Gastrocnemius medialis (tissue), 4 donors: ENCODE data around the gene SLC16A9.

Experiments used
- CTCF ChIP-seq, 5 experiments: fragments of 450-650 bp in 3 of 5; fragments of 200-600 bp in 2 of 5; sonication (generic) in 2 of 5; IDR thresholded peaks in 4 of 5; conservative IDR thresholded peaks in 1 of 5; 1 replicate in 4 of 5; 2 replicates in 1 of 5; pipeline ENCODE4 v1.5.1; 2016 to 2019; ENCODE audit warnings: antibody characterized with exemption in 5 of 5, mild to moderate bottlenecking in 3 of 5, moderate library complexity in 3 of 5
- POLR2A ChIP-seq, 2 donors: fragments of 450-650 bp; IDR thresholded peaks; one replicate each; pipeline ENCODE4 v1.6.1; 2017; ENCODE audit warnings: antibody characterized with exemption in 2 of 2, mild to moderate bottlenecking in 2 of 2, moderate library complexity in 2 of 2

GRCh38 chr10:59654007-59654406, 55.6 kb downstream of the SLC16A9 start:
- TF ChIP-seq CTCF (IDR thresholded peaks at IDR 0.05 in 4 of 5, conservative IDR thresholded peaks at IDR 0.05 in 1 of 5) (no peak), POLR2A (IDR thresholded peaks at IDR 0.05) (no peak)
